ENCODE data around the gene SPACA7. TPM values are rescaled to one million over a fixed set of nuclear protein-coding genes. Genes with fewer than 3 reads are reported as not detected.

Gene SPACA7
- total RNA-seq, 1 experiment from 2014 or later = not detected

DNA sequence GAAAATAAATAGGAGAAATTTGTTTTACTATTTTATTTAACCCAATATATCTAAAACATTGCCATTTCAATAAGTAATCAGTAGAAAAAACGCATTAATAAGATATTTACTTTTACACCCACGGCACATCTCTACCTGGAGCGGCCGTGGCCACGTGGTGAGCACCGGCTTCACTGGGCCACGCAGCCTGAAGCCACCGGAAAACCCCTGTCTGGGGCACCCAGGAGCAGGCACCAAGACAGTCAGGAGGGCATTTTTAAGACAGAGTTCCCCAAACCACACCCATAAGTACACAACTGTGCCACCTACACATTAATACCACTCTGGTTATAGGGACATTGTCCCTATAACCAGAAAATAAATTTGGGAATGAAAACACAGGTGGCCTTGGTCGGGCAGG is 80.9 kb downstream of the SPACA7 start:
- no peaks in the 10 kb centered on the region for H3K4me1 ChIP-seq (ENCODE audit: control insufficient read depth in 1 of 2, insufficient read depth in 2 of 2, low read length in 2 of 2)
- no peaks in the 10 kb centered on the region for H3K79me2 ChIP-seq (ENCODE audit: insufficient read depth, low read length)
- no peaks in the 10 kb centered on the region for H3K36me3 ChIP-seq (ENCODE audit: control insufficient read depth in 1 of 2, insufficient read depth in 2 of 2, low read length in 2 of 2)
- no peaks in the 10 kb centered on the region for H3K9me2 ChIP-seq (ENCODE audit: insufficient read depth)
- no peak for DNase-seq (ENCODE audit: low read depth, low spot score)
- POLR2A ChIA-PET = no interaction called here
- no peak overlapping the region for H3K9ac ChIP-seq (ENCODE audit: low read length)
- no peak overlapping the region for H2AFZ ChIP-seq (ENCODE audit: low read depth, low read length, poor library complexity, severe bottlenecking)
- CTCF ChIA-PET = no interaction called here
- H3K4me3 ChIP-seq (replicated peaks in 1 of 2; ENCODE audit: low read depth in 1 of 2, low read length in 2 of 2) = no peak overlapping the region
- ATAC-seq = no peak
- intact Hi-C loops (cut with micrococcal nuclease) = no loop called here
- BruUV-seq (replicated peaks) = no TSS peak
- no peaks in the 10 kb centered on the region for H3K9me3 ChIP-seq (ENCODE audit: control insufficient read depth in 1 of 2, insufficient read depth in 1 of 2, low read depth in 1 of 2, low read length in 2 of 2)
- H3K27ac ChIP-seq (ENCODE audit: low read depth, low read length) = no peak overlapping the region
- RAD21 ChIA-PET (ENCODE audit: low non-redundant PET in 1 of 2, low total read pairs in 2 of 2, uncharacterized antibody in 2 of 2, unreplicated experiment in 2 of 2) = no interaction called here
- H3K4me2 ChIP-seq (ENCODE audit: low read length) = no peak overlapping the region
- no peaks in the 10 kb centered on the region for H4K20me1 ChIP-seq (ENCODE audit: insufficient read depth)
- H3K27me3 ChIP-seq (ENCODE audit: insufficient read depth, low read length) = no peaks in the 10 kb centered on the region
- TF ChIP-seq EZH2 (IDR thresholded peaks at IDR 0.05) = no peak

DNA sequence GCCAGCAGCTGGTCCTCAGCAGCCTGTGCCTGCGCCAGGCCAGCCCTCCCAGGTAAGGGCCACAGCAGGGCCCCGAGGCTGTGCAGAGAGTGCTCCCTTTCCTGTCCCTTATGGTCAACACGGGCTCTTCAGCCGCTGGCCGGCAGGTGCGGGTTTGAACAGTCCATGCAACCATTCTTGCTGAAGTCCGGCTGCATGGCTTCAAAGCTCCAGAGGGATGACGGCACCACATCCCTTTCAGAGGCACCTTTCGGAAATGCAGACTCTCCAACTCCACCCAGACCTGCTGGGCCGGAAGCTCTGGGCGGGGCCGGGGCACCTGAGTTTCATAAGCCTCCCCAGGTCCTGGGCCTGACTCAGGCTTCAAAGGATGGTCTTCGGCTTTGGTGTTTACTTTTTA is 81.3 kb downstream of the SPACA7 start:
- no peak for ATAC-seq
- Histone ChIP-seq H3K27me3 (ENCODE audit: insufficient read depth, low read length) (no peaks in the 10 kb centered on the region), H3K4me3 (replicated peaks in 1 of 2; ENCODE audit: low read depth in 1 of 2, low read length in 2 of 2) (no peak overlapping the region), H3K9ac (ENCODE audit: low read length) (no peak overlapping the region), H3K79me2 (ENCODE audit: insufficient read depth, low read length) (no peaks in the 10 kb centered on the region), H3K4me1 (ENCODE audit: control insufficient read depth in 1 of 2, insufficient read depth in 2 of 2, low read length in 2 of 2) (no peaks in the 10 kb centered on the region), H3K36me3 (ENCODE audit: control insufficient read depth in 1 of 2, insufficient read depth in 2 of 2, low read length in 2 of 2) (no peaks in the 10 kb centered on the region), H3K4me2 (ENCODE audit: low read length) (no peak overlapping the region), H3K9me3 (ENCODE audit: control insufficient read depth in 1 of 2, insufficient read depth in 1 of 2, low read depth in 1 of 2, low read length in 2 of 2) (no peaks in the 10 kb centered on the region), H3K9me2 (ENCODE audit: insufficient read depth) (no peaks in the 10 kb centered on the region), H2AFZ (ENCODE audit: low read depth, low read length, poor library complexity, severe bottlenecking) (no peak overlapping the region), H3K27ac (ENCODE audit: low read depth, low read length) (no peak overlapping the region), H4K20me1 (ENCODE audit: insufficient read depth) (no peaks in the 10 kb centered on the region)
- no peak for DNase-seq (ENCODE audit: low read depth, low spot score)
- TF ChIP-seq EZH2phosphoT487 (IDR thresholded peaks at IDR 0.05; ENCODE audit: borderline replicate concordance) = no peak
- TF ChIP-seq EZH2 (IDR thresholded peaks at IDR 0.05) = no peak
- TF ChIP-seq, protein P1, sequence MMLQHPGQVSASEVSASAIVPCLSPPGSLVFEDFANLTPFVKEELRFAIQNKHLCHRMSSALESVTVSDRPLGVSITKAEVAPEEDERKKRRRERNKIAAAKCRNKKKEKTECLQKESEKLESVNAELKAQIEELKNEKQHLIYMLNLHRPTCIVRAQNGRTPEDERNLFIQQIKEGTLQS (IDR thresholded peaks at IDR 0.05) = no peak
- no peak for TF ChIP-seq POLR2AphosphoS5 (IDR thresholded peaks at IDR 0.05; ENCODE audit: low read depth, low read length)
- TF ChIP-seq, protein P2, sequence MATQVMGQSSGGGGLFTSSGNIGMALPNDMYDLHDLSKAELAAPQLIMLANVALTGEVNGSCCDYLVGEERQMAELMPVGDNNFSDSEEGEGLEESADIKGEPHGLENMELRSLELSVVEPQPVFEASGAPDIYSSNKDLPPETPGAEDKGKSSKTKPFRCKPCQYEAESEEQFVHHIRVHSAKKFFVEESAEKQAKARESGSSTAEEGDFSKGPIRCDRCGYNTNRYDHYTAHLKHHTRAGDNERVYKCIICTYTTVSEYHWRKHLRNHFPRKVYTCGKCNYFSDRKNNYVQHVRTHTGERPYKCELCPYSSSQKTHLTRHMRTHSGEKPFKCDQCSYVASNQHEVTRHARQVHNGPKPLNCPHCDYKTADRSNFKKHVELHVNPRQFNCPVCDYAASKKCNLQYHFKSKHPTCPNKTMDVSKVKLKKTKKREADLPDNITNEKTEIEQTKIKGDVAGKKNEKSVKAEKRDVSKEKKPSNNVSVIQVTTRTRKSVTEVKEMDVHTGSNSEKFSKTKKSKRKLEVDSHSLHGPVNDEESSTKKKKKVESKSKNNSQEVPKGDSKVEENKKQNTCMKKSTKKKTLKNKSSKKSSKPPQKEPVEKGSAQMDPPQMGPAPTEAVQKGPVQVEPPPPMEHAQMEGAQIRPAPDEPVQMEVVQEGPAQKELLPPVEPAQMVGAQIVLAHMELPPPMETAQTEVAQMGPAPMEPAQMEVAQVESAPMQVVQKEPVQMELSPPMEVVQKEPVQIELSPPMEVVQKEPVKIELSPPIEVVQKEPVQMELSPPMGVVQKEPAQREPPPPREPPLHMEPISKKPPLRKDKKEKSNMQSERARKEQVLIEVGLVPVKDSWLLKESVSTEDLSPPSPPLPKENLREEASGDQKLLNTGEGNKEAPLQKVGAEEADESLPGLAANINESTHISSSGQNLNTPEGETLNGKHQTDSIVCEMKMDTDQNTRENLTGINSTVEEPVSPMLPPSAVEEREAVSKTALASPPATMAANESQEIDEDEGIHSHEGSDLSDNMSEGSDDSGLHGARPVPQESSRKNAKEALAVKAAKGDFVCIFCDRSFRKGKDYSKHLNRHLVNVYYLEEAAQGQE (IDR thresholded peaks at IDR 0.05; ENCODE audit: low read depth) = no peak
- TF ChIP-seq, protein P3, sequence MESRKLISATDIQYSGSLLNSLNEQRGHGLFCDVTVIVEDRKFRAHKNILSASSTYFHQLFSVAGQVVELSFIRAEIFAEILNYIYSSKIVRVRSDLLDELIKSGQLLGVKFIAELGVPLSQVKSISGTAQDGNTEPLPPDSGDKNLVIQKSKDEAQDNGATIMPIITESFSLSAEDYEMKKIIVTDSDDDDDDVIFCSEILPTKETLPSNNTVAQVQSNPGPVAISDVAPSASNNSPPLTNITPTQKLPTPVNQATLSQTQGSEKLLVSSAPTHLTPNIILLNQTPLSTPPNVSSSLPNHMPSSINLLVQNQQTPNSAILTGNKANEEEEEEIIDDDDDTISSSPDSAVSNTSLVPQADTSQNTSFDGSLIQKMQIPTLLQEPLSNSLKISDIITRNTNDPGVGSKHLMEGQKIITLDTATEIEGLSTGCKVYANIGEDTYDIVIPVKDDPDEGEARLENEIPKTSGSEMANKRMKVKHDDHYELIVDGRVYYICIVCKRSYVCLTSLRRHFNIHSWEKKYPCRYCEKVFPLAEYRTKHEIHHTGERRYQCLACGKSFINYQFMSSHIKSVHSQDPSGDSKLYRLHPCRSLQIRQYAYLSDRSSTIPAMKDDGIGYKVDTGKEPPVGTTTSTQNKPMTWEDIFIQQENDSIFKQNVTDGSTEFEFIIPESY (IDR thresholded peaks at IDR 0.05; ENCODE audit: extremely low read depth, insufficient replicate concordance, low read length) = no peak
- TF ChIP-seq EGR1 (IDR thresholded peaks at IDR 0.05; ENCODE audit: low read depth) = no peak
- no peak for TF ChIP-seq YY1 (IDR thresholded peaks at IDR 0.05; ENCODE audit: extremely low read depth, insufficient replicate concordance, low read depth, low read length)
- ChIA-PET RAD21 (ENCODE audit: low non-redundant PET in 1 of 2, low total read pairs in 2 of 2, uncharacterized antibody in 2 of 2, unreplicated experiment in 2 of 2) (no interaction called here), CTCF (no interaction called here), POLR2A (no interaction called here)
- BruUV-seq (replicated peaks) = no TSS peak
- intact Hi-C loops (cut with micrococcal nuclease) = no loop called here

All from HCT116 (cell line).